ENCODE data around the gene MICU1.
A peak's percentile ranks its signal among the peaks of the same experiment; 100 is the strongest.
"Not testable (repeated sequence)": the region's sequence is repeated elsewhere in the genome, so short reads cannot be mapped to it uniquely, and the experiment has no call there.

Gene MICU1

GRCh38 chr10:72348282-72348681 lies 277.6 kb downstream of the MICU1 start:
- no peak for DNase-seq (ENCODE audit: extremely low read depth, insufficient read length)
- no peak for TF ChIP-seq CTCF (IDR thresholded peaks at IDR 0.05; ENCODE audit: insufficient read depth, low read length, poor library complexity, severe bottlenecking)
- H3K4me3 ChIP-seq (replicated peaks; ENCODE audit: low read depth, low read length): no peak overlapping the region
- H3K36me3 ChIP-seq (ENCODE audit: control insufficient read depth, insufficient read depth, low read length): peaks cover 21% of the 10 kb centered on the region
- no peaks in the 10 kb centered on the region for H3K27me3 ChIP-seq (replicated peaks; ENCODE audit: control insufficient read depth, insufficient read depth, low read length)

- H3K27me3 ChIP-seq (replicated peaks; ENCODE audit: control insufficient read depth, insufficient read depth, low read length); DNase-seq (ENCODE audit: extremely low read depth, insufficient read length); H3K4me3 ChIP-seq (replicated peaks; ENCODE audit: low read depth, low read length): not testable (repeated sequence)
- peaks cover 29% of the 10 kb centered on the region for H3K36me3 ChIP-seq (ENCODE audit: control insufficient read depth, insufficient read depth, low read length)
Measured at GRCh38 chr10:72346117-72346516, 279.8 kb downstream of the MICU1 start.

GRCh38 chr10:72344932-72345331 lies 280.9 kb downstream of the MICU1 start:
- Histone ChIP-seq H3K27me3 (replicated peaks; ENCODE audit: control insufficient read depth, insufficient read depth, low read length) (no peaks in the 10 kb centered on the region), H3K4me3 (replicated peaks; ENCODE audit: low read depth, low read length) (no peak overlapping the region), H3K36me3 (ENCODE audit: control insufficient read depth, insufficient read depth, low read length) (peaks cover 30% of the 10 kb centered on the region)
- TF ChIP-seq CTCF (IDR thresholded peaks at IDR 0.05; ENCODE audit: insufficient read depth, low read length, poor library complexity, severe bottlenecking): no peak
- DNase-seq (ENCODE audit: extremely low read depth, insufficient read length): peak; percentile 75

GRCh38 chr10:72342911-72343310 lies 283.0 kb downstream of the MICU1 start:
- Histone ChIP-seq H3K36me3 (ENCODE audit: control insufficient read depth, insufficient read depth, low read length) (peaks cover 30% of the 10 kb centered on the region), H3K4me3 (replicated peaks; ENCODE audit: low read depth, low read length) (no peak overlapping the region), H3K27me3 (replicated peaks; ENCODE audit: control insufficient read depth, insufficient read depth, low read length) (no peaks in the 10 kb centered on the region)
- no peak for DNase-seq (ENCODE audit: extremely low read depth, insufficient read length)
- no peak for TF ChIP-seq CTCF (IDR thresholded peaks at IDR 0.05; ENCODE audit: insufficient read depth, low read length, poor library complexity, severe bottlenecking)

- peaks cover 43% of the 10 kb centered on the region for H3K36me3 ChIP-seq (ENCODE audit: control insufficient read depth, insufficient read depth, low read length)
- no peak overlapping the region for H3K4me3 ChIP-seq (replicated peaks; ENCODE audit: low read depth, low read length)
- TF ChIP-seq CTCF (IDR thresholded peaks at IDR 0.05; ENCODE audit: insufficient read depth, low read length, poor library complexity, severe bottlenecking): peak; percentile 98
- peak; percentile 70 for DNase-seq (ENCODE audit: extremely low read depth, insufficient read length)
- no peaks in the 10 kb centered on the region for H3K27me3 ChIP-seq (replicated peaks; ENCODE audit: control insufficient read depth, insufficient read depth, low read length)
Measured at GRCh38 chr10:72340510-72341261, 285.2 kb downstream of the MICU1 start.

- H3K36me3 ChIP-seq (ENCODE audit: control insufficient read depth, insufficient read depth, low read length): peaks cover 41% of the 10 kb centered on the region
- no peak for TF ChIP-seq CTCF (IDR thresholded peaks at IDR 0.05; ENCODE audit: insufficient read depth, low read length, poor library complexity, severe bottlenecking)
- DNase-seq (ENCODE audit: extremely low read depth, insufficient read length): no peak
- H3K4me3 ChIP-seq (replicated peaks; ENCODE audit: low read depth, low read length): no peak overlapping the region
- H3K27me3 ChIP-seq (replicated peaks; ENCODE audit: control insufficient read depth, insufficient read depth, low read length): no peaks in the 10 kb centered on the region
Measured at GRCh38 chr10:72338180-72338579, 287.7 kb downstream of the MICU1 start.

Measured in GM06990 (cell line).